GM19099 (cell line): Measurements from ENCODE around the gene GJD2.

ENCODE experiments used
- POLR2A ChIP-seq: IDR thresholded peaks from 3 replicates; pipeline ENCODE4 v1.6.1; 2011; ENCODE audit warnings: low read depth; ENCODE audit not compliant: insufficient read length; ENCODE audit errors: extremely low read depth

GJD2 gene

DNA sequence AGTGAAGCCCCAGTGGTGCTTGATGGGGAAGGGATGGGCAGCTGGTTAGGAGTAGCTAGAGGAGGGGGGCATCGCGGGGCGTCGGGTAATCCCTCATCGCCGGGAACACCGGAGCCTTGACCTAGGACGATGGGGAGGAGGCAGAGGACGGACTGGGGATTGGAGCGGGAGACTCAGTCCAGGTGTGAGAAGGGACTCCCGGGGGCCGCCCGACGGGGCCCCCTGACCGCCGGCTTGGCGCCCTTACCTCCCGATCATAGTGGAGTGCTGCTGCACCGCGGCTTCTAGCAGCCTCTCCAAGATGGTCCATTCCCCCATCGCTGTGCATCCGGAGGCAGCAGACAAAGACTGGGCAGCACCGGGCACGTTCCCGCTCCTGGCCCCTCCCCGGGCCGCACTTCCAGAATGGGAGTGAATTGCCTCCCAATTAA is 612 bp downstream of the GJD2 start:
- TF ChIP-seq POLR2A = no peak

DNA sequence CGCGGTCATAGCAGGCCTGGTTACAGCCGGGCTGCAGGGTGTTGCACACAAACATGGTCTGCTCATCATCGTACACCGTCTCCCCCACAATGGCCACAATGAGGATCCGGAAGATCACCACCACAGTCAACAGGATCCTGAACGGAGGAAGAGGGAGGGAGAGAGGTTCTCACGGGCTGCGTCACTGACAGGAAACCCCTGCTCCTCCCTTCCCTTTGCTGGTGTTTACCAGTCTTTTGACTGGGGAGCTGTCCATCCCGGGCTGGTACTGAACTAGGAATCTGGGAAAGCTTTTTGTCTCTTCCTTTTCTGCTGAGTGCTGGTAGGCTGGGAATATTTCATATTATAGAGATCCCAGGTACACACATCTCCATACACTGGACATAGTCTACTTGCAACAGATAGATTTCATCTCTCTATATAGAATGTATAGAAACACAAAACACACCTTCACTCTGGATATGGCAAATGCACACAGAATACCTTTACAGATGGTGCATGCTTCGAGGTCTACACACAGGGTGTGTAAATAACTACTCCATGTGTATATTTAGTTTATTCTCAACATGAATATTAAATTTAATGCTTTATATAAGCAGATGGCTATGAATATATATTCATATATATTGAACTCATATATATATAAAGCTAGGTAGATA is 1.4 kb downstream of the GJD2 start:
- TF ChIP-seq POLR2A = no peak

DNA sequence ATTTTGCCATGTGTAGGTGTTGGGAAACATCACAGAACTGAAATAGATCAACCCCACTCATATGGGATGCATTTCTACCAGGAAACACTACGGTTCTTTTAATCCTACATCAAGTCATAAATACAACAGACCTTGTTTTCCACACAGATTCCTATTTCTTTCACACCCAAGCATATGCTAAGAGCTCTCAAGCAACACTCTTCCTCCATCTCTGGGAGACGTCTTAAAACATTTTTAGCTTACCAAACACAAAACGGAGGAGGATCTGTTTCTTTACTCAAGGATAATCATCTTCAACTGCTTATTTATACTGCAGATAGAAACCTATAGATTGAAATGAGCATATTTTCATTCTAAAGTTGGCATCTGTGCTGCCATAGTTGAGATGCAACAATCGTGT is 5.1 kb downstream of the GJD2 start:
- TF ChIP-seq POLR2A = no peak

DNA sequence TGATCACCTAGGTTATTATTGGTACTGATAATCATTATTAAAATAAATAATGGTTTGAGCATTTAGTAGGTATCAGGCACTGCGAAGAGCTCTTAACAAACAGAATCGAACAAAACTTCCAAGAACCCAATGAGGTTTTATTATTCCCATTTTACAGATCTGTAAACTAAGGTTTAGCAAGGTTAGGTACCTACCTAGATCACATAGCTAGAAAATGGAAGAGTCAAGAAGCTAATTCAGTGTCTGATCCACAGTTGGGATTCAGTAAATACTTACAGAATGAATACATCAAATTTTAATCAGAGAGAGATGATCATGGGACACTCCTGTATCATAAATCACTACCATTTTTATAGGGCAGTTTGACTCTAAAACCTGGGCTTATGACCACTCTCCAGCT is 15.5 kb downstream of the GJD2 start:
- TF ChIP-seq POLR2A = no peak

DNA sequence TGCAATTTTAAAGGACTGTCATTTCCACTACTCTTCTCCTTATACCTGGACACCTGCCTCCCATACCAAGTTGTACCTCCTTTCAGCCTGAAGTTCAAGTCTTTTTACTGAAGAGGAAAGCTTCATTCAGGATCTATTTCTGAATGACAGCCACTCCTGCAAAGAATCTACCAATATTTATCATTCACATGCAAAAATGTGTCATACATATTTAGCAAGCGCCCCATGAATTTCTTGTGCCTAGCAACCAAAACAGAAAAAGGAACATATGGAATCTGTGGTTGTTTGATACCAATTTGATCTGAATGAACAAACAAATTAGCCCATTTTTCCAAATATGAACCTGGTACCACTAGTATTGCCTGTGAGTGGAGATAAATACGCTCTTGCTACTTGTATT is 16.8 kb downstream of the GJD2 start:
- no peak for TF ChIP-seq POLR2A

DNA sequence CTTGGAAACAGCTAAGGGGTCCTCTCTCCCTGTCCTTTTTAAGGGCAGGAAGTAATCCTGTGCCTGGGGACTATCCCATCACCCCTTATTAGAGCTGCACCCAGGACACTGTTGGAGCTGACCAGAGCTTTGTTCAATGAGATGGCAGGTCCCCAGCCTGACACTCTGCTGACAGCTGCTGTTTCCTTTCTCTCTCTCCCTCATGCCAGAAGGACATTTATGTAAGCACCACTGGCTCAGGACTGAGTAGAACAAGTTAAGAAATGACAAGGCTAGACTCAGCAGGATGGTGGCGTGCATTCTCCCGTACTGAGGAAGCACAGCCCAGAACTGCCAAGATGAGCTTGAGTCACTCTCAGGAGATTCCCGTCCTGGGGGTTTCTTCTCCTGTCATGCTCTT is 17.3 kb downstream of the GJD2 start:
- no peak for TF ChIP-seq POLR2A

DNA sequence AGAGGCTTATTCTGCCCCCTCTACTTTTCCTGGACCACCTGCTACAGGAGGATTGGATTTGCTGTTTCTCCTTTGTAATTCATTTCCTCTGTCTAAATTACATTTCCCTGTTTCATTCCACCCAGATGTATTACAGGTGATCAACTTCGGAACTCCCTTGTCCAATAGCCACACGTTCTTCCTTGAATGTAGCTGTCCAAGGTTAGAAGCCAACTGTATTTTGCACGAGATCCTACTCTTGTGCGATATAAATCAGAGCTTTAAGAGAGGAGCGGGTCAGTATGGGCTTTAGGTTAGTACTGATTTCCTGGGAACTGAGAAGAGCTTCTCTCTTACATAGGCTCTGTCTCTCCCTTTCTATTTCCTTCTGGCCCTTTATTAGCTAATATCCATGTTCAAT is 20.5 kb downstream of the GJD2 start:
- no peak for TF ChIP-seq POLR2A

DNA sequence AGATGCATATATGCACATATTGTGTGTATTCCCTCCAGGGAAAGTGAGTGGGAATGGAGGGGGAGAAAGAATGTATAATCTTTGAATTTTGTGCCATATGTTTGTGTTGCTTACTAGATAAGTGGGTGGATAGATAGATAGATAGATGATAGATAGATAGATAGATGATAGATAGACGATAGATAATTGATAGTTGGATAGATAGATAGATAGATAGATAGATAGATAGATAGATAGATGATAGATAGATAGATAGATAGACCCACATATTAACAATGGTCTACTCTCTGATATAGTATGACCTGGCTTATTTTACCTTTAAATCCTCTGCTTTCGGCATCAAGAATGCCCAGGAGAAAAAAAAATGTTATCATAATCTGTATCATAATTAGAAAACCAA is 21.2 kb downstream of the GJD2 start:
- TF ChIP-seq POLR2A = no peak

DNA sequence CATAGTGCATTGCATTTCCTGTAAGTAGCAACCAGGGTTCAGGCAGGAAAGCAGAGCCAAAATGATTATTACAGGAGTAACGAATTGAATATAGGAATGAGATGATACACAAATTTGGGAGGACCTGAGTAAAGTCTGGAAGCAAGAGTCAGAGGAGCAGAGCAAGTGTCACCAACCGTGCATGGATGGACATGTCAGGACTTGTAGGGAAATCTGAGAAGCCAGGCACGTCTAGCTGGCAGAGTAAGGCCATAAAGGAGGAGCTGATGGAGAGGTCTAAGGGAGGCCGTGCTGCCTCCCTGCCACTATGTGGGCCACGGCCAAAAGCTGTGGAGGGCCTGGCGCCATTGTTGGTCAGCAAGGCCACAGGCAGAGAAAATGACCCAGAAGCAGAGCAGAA is 22.4 kb downstream of the GJD2 start:
- no peak for TF ChIP-seq POLR2A

DNA sequence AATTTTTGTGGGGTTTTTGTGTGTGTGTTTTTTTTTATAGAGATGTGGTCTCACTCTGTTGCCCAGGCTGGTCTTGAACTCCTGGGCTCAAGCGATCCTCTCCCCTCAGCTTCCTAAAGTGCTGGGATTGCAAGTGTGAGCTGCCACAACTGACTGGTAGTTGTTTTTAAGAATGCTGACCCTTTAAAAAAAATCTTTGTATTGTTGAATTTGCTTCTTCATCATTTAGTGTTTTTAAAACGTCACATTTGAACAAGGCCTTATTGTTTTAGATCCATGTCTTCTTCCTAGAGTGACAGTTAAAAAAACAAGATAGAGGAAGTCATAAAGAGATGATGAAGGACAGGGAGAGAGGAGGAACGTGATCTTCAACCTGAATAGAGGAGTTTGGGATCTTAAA is 24.1 kb downstream of the GJD2 start:
- TF ChIP-seq POLR2A = no peak

DNA sequence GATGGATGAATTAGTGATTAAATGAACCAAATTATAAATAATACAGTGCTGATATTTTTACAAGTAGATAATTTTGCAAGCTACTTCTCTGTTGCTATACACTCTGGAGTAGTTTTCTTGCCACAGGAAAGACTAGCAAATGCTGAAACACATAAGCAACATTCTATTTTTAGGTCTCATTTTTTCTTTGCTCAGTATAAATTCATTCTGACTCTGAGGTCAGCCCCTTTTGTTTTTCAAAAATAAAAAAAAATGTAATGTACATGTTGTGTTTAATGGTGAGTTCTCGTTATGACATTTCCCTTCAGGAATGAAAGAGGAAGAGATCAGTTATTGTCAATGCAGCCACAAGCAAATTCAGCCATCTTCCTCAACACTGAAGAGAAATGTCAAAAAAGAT is 24.9 kb downstream of the GJD2 start:
- TF ChIP-seq POLR2A = no peak

DNA sequence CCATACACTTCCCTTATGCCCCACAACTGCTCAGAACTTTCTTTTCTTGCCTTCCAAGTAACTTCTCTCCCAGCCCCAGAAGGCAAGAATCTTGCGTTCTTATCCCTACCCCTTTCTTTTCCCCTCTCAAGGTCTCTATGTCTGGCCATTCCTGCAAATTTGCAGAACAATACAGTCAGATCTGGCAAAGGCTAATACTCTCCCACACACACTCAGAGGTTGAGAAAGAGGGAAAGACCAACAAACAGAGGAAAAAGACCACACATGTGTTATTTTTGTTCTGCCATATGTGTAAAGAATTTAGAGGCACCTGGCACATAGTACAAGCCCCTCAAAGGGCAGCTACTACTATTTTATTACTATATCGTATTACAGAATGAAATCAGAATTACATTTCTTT is 25.7 kb downstream of the GJD2 start:
- TF ChIP-seq POLR2A = no peak

DNA sequence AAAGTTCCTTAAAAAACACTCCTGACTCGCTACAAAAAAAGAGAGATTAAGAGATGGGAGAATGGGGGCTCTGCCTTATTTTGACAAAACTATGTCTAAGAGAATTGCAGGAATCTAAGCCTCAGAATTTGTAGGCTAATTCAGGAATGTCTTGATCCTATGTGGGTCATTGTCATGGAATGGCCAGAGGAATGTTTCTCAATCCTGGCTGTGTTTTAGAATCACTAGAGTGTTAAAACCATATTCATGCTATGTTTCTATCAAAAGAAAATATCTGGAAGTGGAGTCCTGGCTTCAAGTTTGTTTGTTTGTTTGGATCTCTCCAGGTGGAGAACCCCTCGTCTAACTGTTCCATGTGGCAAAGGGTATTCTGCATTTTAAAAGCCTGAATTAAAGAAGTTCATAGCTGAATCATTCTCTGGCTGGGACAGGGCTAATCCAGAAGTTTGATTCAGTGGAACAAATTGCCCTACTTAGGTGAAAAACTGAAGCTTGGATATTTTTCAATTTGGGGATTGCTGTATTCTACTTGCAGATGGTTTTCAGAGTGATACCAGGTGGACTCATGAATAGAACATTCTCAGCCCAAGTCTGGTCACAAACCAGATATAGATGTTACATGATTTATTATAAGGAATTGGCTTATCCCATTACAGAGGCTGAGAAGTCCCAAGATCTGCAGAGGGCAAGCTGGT is 28.2 kb downstream of the GJD2 start:
- no peak for TF ChIP-seq POLR2A

DNA sequence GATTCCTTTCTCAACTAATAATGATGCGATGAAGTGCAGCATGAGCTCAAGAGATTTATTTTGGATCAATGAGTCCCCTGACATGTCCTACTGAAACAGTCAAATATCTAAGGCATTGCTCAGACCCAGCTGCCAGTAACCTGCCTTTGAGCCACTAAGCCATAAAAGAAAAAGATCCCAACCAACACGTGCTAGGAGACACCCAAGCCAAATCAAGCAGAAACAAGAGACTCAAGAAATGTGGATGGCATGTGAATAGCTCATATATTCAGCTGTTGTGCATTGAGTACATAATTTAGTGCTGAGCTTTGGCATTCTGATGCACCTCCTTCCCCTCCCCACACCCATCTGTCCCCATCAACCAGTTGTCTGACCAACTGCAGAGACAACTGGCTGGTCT is 29.2 kb downstream of the GJD2 start:
- no peak for TF ChIP-seq POLR2A

DNA sequence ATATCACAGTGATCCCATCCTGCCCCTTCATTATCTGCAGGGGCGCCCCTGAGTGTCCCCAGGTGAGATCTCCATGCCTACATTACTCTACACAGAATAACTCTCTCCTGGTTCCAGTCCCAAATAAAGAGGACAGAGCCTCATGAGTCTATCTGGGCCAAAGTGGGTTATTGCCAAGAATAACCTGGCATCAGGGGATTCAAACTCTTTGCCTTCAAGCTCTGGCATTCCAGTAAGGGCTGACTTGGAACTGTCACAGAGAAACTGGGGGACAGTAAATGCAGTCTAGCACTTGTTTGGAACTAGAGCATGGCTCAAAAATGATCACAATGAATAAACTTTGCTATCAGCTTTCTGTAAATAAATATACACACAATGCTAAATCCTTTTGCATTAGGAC is 30.3 kb downstream of the GJD2 start:
- no peak for TF ChIP-seq POLR2A

DNA sequence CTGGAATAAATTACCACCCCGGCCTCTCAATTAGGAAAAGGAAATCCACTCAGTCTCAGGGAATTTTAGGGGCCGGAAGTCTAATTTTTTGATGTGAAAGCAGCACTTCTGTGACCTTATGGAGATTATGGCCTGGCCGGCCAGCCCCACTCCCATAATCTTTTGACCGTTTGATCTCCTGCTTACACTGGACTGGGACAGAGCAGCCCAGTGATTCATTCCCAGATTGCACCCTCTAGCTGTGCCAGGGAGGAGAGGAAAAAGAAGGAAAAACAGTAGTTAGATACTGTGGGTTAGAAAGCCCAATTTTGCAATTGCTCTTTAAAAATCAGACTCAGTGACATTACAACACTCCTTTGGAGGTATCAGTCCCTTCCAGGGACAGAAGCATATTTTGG is 32.4 kb downstream of the GJD2 start:
- no peak for TF ChIP-seq POLR2A
